22Rv1 (cell line): ENCODE measurements around the gene CCL2.

ENCODE experiments used
- CTCF ChIP-seq: fragments of 450-650 bp; IDR thresholded peaks from 2 replicates; pipeline ENCODE4 v1.5.1; 2017; ENCODE audit warnings: mild to moderate bottlenecking
- ZFX ChIP-seq: fragments of 450-650 bp; IDR thresholded peaks from 2 replicates; pipeline ENCODE4 v1.6.1; 2017; ENCODE audit warnings: antibody characterized with exemption, borderline replicate concordance

GRCh38 chr17:34303606-34304005, 48.5 kb downstream of the CCL2 start:
- TF ChIP-seq CTCF = no peak
- no peak for TF ChIP-seq ZFX
